Measurements from ENCODE around the gene PRKAA1.

DNA sequence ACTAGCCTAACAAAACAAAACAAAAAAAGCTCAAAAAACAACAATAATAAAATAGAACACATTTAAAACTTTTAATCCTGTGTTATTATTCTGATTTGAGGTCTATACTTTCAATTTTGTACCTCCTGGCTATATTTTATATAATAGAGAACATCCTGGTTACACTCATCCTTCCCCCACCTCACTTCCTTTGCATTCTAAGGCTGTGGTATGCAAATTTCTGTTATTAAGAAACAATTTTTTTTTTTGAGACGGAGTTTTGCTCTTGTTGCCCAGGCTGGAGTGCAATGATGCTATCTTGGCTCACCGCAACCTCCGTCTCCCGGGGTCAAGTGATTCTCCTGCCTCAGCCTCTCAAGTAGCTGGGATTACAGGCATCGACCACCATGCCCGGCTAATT, 39.9 kb upstream of the PRKAA1 start:
- TF ChIP-seq CTCF (IDR thresholded peaks at IDR 0.05) = no peak
- TF ChIP-seq POLR2A (IDR thresholded peaks at IDR 0.05) = no peak
